ENCODE measurements around the gene ACAP1. TPM values are rescaled to one million over a fixed set of nuclear protein-coding genes. Genes with fewer than 3 reads are reported as not detected.

The ACAP1 gene
- total RNA-seq, 2 donors from 2014 or later: 5.1 to 6.7 TPM

DNA sequence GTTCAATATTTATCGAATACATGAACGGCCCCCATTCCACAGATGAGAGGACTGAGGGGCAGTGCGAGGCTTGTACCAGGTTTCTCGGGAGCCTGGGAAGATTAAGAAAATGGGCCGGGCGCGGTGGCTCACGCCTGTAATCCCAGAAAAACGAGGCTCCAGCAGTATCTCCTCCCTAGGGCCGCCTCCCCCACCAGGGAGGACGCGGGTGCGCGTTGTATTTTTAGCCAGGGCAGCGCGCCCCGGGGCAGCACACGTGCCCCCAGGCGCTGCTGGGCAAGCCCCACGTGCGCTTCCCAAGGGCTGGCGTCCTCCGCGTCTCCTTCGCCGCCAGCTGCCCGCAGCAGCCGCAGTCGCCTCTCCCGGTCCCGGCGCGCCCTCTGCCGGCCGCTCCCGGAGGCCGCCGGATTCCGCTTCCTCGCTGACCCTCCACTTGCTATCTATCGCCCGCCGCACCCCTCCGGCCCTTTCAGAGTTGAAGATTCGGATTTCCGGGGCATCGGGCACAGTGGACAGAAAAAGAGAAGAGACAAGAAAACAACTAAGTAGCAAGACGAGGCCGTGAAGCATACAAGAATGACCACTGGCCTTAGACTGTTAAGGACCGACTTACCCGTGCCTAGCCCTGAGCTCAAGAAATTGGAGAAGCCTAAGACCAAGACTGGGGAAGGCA, 40.0 kb upstream of the ACAP1 start:
- Histone ChIP-seq H3K4me1 (peaks cover 0 to 55% of the 10 kb centered on the region in 2 donors), H3K36me3 (no peaks in the 10 kb centered on the region), H3K9me3 (no peaks in the 10 kb centered on the region), H3K27ac (peak overlapping the region; percentile 78 to 81), H3K27me3 (peaks cover 0 to 8% of the 10 kb centered on the region in 2 donors), H3K4me3 (peak overlapping the region in 1 of 2 donors; percentile 16)
- TF ChIP-seq, protein P1, sequence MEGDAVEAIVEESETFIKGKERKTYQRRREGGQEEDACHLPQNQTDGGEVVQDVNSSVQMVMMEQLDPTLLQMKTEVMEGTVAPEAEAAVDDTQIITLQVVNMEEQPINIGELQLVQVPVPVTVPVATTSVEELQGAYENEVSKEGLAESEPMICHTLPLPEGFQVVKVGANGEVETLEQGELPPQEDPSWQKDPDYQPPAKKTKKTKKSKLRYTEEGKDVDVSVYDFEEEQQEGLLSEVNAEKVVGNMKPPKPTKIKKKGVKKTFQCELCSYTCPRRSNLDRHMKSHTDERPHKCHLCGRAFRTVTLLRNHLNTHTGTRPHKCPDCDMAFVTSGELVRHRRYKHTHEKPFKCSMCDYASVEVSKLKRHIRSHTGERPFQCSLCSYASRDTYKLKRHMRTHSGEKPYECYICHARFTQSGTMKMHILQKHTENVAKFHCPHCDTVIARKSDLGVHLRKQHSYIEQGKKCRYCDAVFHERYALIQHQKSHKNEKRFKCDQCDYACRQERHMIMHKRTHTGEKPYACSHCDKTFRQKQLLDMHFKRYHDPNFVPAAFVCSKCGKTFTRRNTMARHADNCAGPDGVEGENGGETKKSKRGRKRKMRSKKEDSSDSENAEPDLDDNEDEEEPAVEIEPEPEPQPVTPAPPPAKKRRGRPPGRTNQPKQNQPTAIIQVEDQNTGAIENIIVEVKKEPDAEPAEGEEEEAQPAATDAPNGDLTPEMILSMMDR (IDR thresholded peaks at IDR 0.05): peak; percentile 94 to 98
- peak; percentile 79 for DNase-seq (ENCODE audit: low spot score)

DNA sequence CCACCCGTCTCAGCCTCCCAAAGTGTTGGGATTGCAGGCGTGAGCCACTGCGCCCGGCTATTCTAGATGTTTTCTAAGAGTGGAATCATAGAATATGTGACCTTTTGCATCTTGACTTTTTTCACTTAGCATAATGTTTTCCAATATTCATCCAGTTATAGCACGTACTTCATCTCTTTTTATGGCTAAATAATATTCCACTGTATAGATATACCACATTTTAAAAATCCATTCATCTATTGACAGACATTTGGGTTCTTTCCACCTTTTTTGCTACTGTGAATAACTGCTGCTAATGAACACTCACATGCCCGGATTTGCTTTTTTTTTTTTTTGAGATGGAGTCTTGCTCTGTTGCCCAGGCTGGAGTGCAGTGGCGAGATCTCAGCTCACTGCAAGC, 32.1 kb upstream of the ACAP1 start:
- Histone ChIP-seq H3K27me3 (no peaks in the 10 kb centered on the region), H3K4me3 (no peak overlapping the region), H3K27ac (no peak overlapping the region), H3K9me3 (no peaks in the 10 kb centered on the region), H3K36me3 (no peaks in the 10 kb centered on the region), H3K4me1 (peaks cover 0 to 17% of the 10 kb centered on the region in 2 donors)
- TF ChIP-seq, protein P1 (IDR thresholded peaks at IDR 0.05): no peak
- no peak for DNase-seq (ENCODE audit: low spot score)

DNA sequence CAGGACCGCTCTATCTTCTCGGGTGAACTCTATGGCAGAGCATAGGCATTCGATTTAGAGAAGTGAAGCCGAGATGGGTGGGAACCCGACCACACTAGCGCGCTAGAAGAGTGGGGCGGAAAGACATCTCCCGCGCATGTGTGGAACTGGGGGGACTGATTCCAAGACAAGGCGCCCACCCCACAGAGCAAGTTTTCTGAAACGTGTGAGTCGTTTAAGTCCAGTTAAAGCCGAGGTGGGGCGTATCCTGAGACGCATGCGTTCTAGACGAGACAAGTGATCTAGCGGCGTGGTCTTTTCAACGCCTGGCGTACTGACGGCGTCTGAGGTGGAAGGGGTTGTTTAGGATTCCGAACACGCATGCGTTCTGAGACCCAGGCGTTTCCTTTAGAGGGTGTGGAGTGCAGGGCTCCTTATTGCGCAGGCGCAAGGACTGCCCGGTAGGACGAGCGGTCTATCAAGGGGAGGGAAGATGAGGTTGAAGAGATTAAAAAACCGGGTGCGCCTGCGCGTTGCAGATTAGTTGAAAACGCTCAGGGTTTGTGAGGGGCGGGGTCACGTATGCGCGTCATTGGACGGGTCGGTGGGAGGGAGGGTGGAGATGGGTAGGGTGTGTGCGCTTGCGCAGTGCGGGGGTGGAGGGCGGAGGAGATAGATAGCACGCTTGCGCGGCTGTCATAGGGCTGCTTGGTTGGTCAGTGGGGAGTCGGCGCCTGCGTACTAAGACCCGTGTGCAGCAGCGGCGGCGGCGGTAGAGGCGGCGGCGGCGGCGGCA, 29.2 kb upstream of the ACAP1 start, which contains the start of gene EIF5A:
Gene EIF5A, plus strand, starts transcription at position 718 of the 775 bp plus-strand sequence. CDS start 2,008 bp downstream, outside the sequence.
- Histone ChIP-seq H3K27me3 (no peaks in the 10 kb centered on the region), H3K4me1 (peaks cover 0 to 27% of the 10 kb centered on the region in 2 donors), H3K4me3 (peak within 1 kb of the TSS; percentile 90 to 95), H3K36me3 (peaks cover 27% of the 10 kb centered on the region), H3K27ac (peak within 1 kb of the TSS; percentile 99), H3K9me3 (no peaks in the 10 kb centered on the region)
- DNase-seq (ENCODE audit: low spot score): peak; percentile 100
- TF ChIP-seq, protein P1 (IDR thresholded peaks at IDR 0.05): no peak

DNA sequence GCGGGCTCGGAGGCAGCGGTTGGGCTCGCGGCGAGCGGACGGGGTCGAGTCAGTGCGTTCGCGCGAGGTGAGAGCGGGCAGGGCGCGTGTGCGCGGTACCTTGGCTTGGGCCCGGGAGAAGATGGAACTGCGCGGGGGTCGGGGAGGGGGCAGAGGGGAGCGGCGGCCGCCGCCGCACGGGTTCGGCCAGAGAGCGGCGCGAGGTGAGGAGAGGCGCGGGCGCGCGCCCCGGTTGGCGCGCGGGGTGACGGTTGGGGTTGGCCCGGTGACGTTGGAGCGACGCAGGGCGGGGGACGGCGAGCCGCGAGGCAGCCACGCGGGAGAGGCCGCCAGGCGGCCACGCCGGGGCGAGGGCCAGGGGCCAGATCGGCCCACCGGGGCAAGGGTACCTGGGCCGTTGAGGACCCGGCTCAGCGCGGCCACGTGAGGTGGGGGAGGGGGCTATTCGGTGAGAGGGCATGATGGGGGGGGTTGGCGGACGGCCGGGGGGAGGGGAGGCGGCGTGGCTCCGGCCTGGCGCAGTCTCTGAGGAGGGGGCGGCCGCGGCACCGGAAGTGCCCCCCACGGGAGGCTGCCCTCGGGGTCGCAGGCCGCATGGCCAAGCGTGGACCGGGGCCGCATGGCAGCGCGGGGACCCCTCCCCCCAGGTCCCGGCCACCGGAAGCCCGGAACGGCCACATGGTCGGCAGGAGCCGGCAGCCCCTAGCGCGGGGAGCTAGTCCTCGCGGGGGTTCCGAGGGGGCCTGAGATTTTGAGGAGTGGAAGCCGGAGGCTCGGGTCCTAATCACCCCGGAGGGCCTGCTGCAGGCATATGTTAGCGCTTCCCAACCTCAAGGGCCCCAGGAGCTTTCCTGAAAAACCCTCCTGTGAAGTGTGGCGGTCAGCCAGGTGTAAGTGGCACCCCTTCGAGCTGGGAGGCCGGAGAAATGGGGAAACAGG, 28.4 kb upstream of the ACAP1 start:
- Histone ChIP-seq H3K27me3 (no peaks in the 10 kb centered on the region), H3K27ac (peak overlapping the region; percentile 99), H3K36me3 (peaks cover 35% of the 10 kb centered on the region), H3K4me3 (peak overlapping the region; percentile 90 to 95), H3K4me1 (peaks cover 0 to 29% of the 10 kb centered on the region in 2 donors), H3K9me3 (no peaks in the 10 kb centered on the region)
- TF ChIP-seq, protein P1 (IDR thresholded peaks at IDR 0.05): no peak
- no peak for DNase-seq (ENCODE audit: low spot score)

DNA sequence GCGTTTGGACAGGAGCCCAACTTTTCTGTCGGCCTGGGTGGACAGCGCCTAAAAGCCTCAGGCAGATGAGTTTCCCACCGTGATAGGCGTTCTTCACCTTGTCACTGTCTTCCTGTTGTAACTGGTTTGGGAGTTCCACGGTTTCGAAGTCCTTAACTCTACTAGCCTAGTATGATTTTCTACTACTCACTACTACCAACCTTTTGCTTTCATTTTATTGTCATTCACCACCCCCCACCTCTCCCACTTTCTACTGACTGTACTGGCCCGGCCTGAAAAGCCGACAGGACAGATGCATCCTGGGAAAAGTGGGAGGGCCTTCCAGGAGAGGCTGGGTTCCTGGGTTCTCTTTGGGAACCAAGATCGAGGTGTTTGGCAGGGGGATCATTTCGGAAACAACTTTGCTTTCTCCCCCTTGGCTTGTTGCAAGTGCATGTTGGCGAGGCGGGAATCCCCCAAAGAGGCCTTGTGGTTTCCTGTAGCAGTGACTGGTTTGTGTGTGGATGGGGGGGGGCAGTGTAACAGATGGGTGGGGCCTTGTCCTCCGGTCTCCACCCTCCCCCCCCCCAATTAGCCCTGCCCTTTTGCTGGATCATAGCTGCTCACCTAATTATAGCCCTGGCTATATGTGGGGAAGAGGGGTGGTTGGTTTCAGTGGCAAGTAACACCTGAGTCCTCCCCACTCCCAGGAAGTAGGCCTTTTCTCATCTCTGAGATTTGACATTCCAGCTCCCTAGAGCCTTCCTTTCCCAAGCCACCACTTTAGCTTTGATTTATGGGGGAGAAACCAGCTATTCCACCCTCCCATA, 27.5 kb upstream of the ACAP1 start:
- TF ChIP-seq, protein P1 (IDR thresholded peaks at IDR 0.05): no peak
- Histone ChIP-seq H3K27me3 (no peaks in the 10 kb centered on the region), H3K4me3 (peak overlapping the region; percentile 90 to 95), H3K27ac (peak overlapping the region; percentile 99), H3K9me3 (no peaks in the 10 kb centered on the region), H3K4me1 (peaks cover 0 to 38% of the 10 kb centered on the region in 2 donors), H3K36me3 (peaks cover 44% of the 10 kb centered on the region)
- DNase-seq (ENCODE audit: low spot score): peak; percentile 82

All from right atrium auricular region (tissue), 2 donors.